GM10248 (cell line): ENCODE measurements around the gene PEAK1.
A peak's percentile ranks its signal among the peaks of the same experiment; 100 is the strongest.

Source experiments
- CTCF ChIA-PET: fragments of 300-600 bp; sonication (Branson Sonifier 250); formaldehyde crosslinking; extraction: SDS; loops from one replicate; lab custom pipeline; 2021; ENCODE audit warnings: antibody characterized with exemption; lab: Yijun Ruan, JAX
- POLR2A ChIA-PET: fragments of 350-650 bp; sonication (Branson Sonifier 250); formaldehyde crosslinking; extraction: SDS; loops from one replicate; lab custom pipeline; 2020; ENCODE audit warnings: antibody characterized with exemption; lab: Yijun Ruan, JAX
- DNase-seq: peaks from one replicate; pipeline ENCODE4 v3.0.0; 2012; ENCODE audit errors: extremely low spot score
- TF ChIP-seq, protein P1 (sequence below): IDR thresholded peaks from 2 replicates; pipeline ENCODE4 v1.5.1; 2012; ENCODE audit warnings: mild to moderate bottlenecking, low read depth; ENCODE audit errors: extremely low read depth, missing control alignments, control extremely low read depth

PEAK1 gene

DNA sequence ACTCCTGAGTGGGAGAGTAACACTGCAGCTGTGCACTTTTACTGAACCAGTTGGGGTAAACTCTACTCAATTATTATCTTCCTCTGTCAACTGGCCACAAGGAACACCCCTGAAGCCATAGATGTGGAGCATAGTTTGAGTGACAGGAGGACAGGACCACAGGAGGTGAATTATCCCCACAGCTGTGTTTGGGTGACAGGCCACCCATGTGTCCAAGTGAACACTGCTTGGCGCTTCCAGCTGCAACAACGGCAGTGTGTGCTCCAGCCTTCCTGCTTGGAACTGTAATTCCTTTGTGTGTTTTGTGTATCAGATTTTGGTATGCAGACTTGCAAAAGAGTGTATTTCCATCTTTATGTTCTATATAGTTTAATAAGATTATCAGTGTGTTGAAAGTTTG is 328.8 kb downstream of the PEAK1 start:
- CTCF ChIA-PET: interaction anchor here (0.9 kb wide), 1 partner anchor 406 kb away, joined by 3 read pairs; no protein-coding TSS in a partner anchor
- no peak for DNase-seq
- TF ChIP-seq, protein P1, sequence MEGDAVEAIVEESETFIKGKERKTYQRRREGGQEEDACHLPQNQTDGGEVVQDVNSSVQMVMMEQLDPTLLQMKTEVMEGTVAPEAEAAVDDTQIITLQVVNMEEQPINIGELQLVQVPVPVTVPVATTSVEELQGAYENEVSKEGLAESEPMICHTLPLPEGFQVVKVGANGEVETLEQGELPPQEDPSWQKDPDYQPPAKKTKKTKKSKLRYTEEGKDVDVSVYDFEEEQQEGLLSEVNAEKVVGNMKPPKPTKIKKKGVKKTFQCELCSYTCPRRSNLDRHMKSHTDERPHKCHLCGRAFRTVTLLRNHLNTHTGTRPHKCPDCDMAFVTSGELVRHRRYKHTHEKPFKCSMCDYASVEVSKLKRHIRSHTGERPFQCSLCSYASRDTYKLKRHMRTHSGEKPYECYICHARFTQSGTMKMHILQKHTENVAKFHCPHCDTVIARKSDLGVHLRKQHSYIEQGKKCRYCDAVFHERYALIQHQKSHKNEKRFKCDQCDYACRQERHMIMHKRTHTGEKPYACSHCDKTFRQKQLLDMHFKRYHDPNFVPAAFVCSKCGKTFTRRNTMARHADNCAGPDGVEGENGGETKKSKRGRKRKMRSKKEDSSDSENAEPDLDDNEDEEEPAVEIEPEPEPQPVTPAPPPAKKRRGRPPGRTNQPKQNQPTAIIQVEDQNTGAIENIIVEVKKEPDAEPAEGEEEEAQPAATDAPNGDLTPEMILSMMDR: no peak
- POLR2A ChIA-PET: no interaction called here

DNA sequence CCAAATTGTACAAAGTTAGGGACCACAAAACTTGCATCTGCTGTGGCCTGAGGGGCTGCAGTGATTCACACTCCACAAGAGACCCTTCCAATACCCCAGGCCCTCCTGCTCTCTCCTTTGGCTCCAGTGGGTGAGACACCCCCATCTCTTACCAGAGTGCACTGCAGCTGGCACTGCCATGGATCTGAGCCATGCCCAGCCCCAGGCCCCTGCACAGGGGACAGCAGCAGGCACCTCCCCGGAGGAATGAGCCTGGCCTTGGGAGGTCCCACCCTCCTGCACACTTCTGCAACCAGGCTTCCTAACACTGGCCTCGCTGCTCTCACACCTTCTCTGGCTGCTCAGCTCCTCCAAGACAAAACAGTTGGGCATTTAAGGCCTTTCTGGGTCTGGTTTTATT is 332.7 kb downstream of the PEAK1 start:
- no peak for DNase-seq
- CTCF ChIA-PET: interaction anchor here (1.0 kb wide), 1 partner anchor 16 kb away, joined by 3 read pairs; no protein-coding TSS in a partner anchor
- TF ChIP-seq, protein P1: no peak

DNA sequence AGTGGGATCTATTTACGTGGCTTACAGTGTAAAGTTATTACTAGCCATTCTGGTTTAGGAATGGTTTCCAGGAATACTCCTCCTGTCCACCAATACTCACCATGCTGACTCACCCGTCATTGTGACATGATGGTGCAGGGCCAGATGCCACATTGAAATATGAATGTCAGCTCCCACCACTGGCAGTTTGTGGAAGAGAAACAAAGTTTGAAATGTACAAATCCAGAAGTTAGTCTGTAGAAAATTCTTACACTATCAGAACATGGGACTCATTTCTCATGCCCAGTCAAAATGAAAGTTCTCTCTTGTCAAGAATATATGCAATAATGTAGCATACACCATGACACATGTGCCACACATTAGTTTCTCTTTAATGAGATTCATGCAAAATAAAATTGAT is 334.6 kb downstream of the PEAK1 start:
- ChIA-PET CTCF (interaction anchor here (0.9 kb wide), 1 partner anchor 412 kb away, joined by 3 read pairs; no protein-coding TSS in a partner anchor), POLR2A (no interaction called here)
- TF ChIP-seq, protein P1: no peak
- DNase-seq: peak; percentile 38

More for the DNA sequence above, 332.7 kb downstream of the PEAK1 start:
- POLR2A ChIA-PET: no interaction called here

DNA sequence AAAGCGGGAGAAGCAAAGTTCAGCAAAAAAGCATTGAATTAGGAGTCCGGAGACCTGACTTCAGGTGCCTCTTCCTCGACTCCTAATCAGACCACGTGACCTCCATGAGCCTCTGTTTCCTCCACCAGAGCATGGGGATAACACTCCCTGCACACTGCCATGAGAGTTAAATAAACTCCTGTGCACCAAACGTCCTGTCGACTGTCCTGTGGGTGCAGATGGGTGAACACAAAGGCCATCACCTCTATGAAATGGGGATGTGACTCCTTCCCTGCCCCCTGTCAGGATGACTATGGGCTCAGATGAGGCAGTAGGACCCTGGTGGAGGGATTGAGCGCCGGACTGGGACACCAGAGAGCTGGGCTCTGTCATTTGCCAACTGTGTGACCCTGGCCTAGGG is 335.5 kb downstream of the PEAK1 start:
- POLR2A ChIA-PET: no interaction called here
- DNase-seq: no peak
- CTCF ChIA-PET: interaction anchor here (0.9 kb wide), 1 partner anchor 413 kb away, joined by 3 read pairs; no protein-coding TSS in a partner anchor
- TF ChIP-seq, protein P1: no peak

DNA sequence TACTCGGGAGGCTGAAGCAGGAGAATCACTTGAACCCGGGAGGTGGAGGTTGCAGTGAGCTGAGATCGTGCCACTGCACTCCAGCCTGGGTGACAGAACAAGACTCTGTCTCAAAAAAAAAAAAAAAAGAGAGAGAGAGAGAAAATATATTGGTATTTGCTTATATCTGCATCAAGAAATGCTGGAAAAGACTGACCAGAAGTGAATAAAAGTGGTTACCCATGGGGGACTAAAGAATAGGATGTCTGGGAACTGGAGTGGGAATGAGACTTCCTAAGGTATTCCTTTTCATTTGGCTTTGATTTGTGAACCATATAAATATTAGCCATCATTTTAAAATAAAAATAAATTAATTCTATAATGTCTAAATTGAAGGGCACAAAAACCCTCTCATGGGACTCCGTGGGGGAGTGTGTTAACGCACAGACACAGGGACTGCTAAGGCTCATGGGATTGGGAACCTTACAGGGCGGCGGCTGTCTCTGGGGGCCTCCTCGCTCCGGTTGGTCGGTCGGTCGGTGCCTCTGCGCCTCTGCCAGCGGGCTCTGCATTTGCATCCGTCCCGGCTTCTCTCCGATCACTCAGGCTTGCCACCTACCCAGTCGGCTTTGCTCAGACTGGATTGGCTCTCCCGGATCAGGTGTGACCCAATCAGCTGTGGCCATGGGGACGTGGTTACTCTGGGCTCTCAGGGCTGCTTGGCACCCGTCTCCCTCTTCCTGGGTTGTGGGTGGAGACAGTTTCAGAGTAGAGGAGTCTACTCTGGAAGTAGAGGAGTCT is 336.3 kb downstream of the PEAK1 start:
- peak; percentile 72 for DNase-seq
- ChIA-PET CTCF (no interaction called here), POLR2A (no interaction called here)
- TF ChIP-seq, protein P1: no peak

DNA sequence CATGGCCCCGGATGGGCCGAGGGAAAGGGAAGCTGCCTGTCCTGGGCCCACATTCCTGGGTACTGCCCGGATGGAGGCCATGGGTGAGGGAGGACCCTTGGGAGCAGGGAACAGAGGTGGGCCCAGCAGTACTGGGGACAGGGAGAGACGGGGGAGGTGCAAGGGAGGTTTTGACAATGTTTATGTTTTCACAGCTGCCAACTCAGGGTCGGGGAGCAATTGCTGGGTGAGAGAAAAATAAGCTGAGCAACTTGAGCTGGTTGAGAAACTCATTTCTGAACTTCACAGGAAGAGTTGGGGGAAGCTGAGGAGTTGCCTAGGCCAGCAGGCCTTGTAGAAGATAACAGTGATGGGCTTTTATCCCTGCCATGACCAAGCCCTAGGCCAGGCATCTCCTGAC is 337.9 kb downstream of the PEAK1 start:
- CTCF ChIA-PET: interaction anchor here (1.4 kb wide), 1 partner anchor 27 kb away, joined by 3 read pairs; no protein-coding TSS in a partner anchor
- TF ChIP-seq, protein P1: no peak
- POLR2A ChIA-PET: no interaction called here
- DNase-seq: no peak
